ENCODE measurements around the gene VWA7.

VWA7 gene

GRCh38 chr6:31750411-31751022, 26.6 kb downstream of the VWA7 start:
- no peak for TF ChIP-seq CTCF (IDR thresholded peaks at IDR 0.05; ENCODE audit: control extremely low read depth, extremely low read depth, low read depth, missing control alignments)
- POLR2A ChIA-PET: no interaction called here
- DNase-seq (ENCODE audit: extremely low spot score): no peak
- CTCF ChIA-PET: interaction anchor here (1.4 to 3.0 kb wide), 4 partner anchors 10 to 72 kb away, joined by 3 to 14 read pairs (median 4); no protein-coding TSS in a partner anchor

- ChIA-PET POLR2A (no interaction called here), CTCF (interaction anchor here (1.4 to 3.0 kb wide), 3 partner anchors 21 to 71 kb away, joined by 3 to 14 read pairs (median 4); no protein-coding TSS in a partner anchor)
- no peak for TF ChIP-seq CTCF (IDR thresholded peaks at IDR 0.05; ENCODE audit: control extremely low read depth, extremely low read depth, low read depth, missing control alignments)
- no peak for DNase-seq (ENCODE audit: extremely low spot score)
Measured at GRCh38 chr6:31749301-31750036, 27.7 kb downstream of the VWA7 start.

GRCh38 chr6:31744422-31744821, 32.7 kb downstream of the VWA7 start:
- ChIA-PET CTCF (no interaction called here), POLR2A (no interaction called here)
- no peak for DNase-seq (ENCODE audit: extremely low spot score)
- TF ChIP-seq CTCF (IDR thresholded peaks at IDR 0.05; ENCODE audit: control extremely low read depth, extremely low read depth, low read depth, missing control alignments): no peak

- DNase-seq (ENCODE audit: extremely low spot score): no peak
- ChIA-PET POLR2A (no interaction called here), CTCF (interaction anchor here (1.1 to 11.4 kb wide), 2 partner anchors 10 to 28 kb away, joined by 3 to 73 read pairs; no protein-coding TSS in a partner anchor)
- TF ChIP-seq CTCF (IDR thresholded peaks at IDR 0.05; ENCODE audit: control extremely low read depth, extremely low read depth, low read depth, missing control alignments): no peak
Measured at GRCh38 chr6:31742894-31743293, 34.2 kb downstream of the VWA7 start.

- no peak for TF ChIP-seq CTCF (IDR thresholded peaks at IDR 0.05; ENCODE audit: control extremely low read depth, extremely low read depth, low read depth, missing control alignments)
- no peak for DNase-seq (ENCODE audit: extremely low spot score)
- CTCF ChIA-PET: interaction anchor here (1.0 to 11.4 kb wide), 5 partner anchors 11 to 190 kb away, joined by 3 to 73 read pairs (median 3); partner anchors contain the start of gene DDAH2
- POLR2A ChIA-PET: no interaction called here
Measured at GRCh38 chr6:31741815-31742214, 35.3 kb downstream of the VWA7 start.

GRCh38 chr6:31740397-31741223, 36.5 kb downstream of the VWA7 start:
- ChIA-PET CTCF (interaction anchor here (0.8 to 11.4 kb wide), 10 partner anchors 11 to 79 kb away, joined by 3 to 73 read pairs (median 4); partner anchors contain the start of genes C6orf47 and DDAH2), POLR2A (interaction anchor here (0.7 to 1.4 kb wide), 4 partner anchors 11 to 92 kb away, joined by 3 to 9 read pairs (median 4); partner anchors contain the start of gene HSPA1B)
- no peak for TF ChIP-seq CTCF (IDR thresholded peaks at IDR 0.05; ENCODE audit: control extremely low read depth, extremely low read depth, low read depth, missing control alignments)
- DNase-seq (ENCODE audit: extremely low spot score): no peak

All from GM10248 (cell line).